Fibroblast of gingiva (primary cell): ENCODE results near the gene CCNK.

Experiments
- DNase-seq: peaks from one replicate; pipeline ENCODE4 v3.0.0-alpha.2; 2011; ENCODE audit warnings: low read depth

The CCNK gene

DNA sequence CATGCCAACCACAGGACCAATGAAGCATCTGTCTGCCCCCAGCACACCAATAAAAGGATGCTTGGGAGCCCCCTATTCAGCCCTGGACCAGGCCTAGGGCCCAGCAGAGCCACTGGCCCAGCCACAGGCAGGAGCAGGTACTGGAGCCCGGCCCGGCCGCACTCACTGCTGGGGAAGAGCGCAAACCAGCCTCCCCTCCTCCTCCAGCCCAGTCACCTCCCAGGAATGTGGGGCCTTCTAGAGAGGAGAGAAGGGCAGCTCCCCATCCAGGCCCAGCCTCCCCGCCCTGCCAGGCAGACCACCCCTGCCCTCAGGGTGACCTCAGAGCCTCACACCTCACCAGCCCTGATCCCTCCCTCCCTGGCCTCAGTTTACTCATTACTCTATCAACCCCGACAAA is 56.2 kb downstream of the CCNK start:
- no peak for DNase-seq

DNA sequence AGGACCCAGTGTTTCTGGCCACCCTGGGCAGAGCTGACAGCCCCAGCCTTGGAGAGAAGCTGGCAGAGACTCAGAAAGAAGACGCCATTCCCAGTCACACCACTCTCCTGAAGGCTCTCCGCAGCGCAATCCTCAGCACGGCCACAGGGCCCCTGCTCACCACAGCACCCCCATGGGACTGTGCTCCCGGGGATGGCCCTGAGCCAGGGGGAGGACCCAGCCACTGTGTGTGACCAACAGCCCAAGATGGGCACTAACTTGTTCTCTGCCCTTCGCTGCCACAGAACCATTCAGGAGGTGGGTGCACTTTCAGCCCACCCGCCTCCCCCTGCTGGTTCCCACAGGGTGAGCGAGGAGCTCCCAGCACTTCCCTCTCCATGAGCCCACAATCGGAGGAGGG is 57.1 kb downstream of the CCNK start:
- no peak for DNase-seq

DNA sequence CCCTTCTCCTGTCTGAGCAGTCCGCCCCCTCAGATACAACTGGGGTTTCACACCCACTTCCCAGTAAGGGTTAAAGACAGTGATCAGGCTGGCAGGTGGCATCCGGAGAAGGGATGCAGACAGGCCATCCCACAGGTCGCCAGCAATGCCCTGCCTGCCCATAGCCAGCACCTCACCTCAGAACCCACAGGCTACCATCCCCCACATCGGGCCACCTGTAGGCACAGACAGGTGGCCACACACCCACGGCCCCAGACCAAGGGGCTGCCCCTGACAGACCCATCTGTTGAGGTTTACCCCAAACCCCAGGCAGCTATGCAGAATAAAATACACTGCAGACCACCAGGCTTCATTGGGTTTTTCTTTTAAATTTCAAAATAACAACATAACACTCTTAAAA is 57.5 kb downstream of the CCNK start:
- no peak for DNase-seq

DNA sequence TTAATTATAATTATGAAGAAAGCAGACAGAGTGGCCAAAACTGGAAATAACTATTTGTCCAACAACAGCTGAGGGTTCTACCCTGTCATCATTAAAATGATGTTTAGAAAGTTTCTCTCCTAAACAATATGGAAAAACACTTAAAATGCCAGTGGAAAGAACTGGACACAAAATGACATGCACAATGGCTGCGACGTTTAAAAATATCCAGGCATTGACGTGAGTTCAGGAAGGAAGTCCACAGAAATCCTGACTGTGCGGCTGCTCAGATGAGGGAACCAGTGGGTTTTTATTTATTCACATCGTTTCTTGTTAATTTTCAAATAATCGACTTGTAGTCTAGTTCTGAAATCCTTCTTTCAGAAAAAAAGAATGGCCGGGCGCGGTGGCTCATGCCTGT is 58.3 kb downstream of the CCNK start:
- DNase-seq, result no peak

DNA sequence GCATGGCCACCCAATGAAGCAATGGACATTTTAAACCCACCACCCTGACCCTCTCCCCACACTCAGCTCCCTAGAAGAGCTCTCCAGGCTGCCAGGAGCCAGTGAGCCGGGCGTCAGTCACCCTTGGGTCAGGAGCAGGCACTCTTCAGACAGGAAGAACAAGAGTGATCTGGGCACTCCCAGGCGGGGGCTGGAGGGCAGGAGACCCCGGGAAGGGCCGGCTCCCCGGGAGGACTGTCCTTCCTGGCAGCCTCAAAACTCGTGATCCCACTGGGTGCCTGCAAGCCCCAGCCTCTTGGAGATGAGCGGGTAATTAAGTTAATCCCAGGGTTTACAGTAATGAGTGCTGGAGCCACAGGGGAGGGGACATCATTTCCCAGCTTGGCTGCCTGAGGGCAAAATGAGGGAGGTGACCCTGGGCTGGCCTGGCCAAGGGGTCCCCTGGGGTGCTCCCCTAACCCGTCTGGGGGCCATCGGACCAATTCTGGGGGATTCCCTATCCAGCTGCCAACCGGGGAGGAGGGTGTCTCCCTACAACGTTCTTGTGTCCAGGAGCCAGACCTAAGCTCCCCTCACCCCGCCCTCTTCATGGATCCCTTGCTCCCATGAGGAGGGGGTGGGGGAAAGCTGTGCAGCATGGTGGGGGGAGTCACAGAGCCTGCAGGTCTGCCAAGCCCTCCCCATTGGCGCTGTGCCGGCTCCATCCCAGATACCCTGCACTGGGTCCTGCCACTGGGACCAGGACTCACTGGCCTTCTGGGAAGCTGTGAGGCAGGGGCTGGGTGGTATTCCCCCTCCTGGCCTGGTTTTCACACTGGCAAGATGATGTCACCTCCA is 59.2 kb downstream of the CCNK start:
- no peak for DNase-seq

DNA sequence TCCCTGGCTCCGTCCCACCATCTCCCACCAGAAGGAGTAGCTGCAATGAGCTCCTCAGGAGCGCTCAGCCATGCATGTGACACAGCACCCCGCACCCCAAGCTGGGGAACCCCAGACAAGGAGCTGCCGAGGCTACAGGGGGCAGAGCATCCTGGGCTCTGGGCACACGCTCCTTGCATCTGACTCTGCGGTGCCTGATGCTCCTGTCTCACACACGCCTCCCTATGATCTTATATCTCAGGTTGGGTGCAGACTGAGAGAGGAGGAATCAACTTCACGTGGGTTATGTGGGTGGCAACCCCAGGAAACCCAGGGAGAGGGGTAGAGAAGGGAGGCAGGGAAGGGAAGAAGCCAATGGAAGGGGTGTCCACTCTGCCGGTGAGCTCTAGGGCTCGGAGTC is 60.0 kb downstream of the CCNK start:
- DNase-seq, result no peak

DNA sequence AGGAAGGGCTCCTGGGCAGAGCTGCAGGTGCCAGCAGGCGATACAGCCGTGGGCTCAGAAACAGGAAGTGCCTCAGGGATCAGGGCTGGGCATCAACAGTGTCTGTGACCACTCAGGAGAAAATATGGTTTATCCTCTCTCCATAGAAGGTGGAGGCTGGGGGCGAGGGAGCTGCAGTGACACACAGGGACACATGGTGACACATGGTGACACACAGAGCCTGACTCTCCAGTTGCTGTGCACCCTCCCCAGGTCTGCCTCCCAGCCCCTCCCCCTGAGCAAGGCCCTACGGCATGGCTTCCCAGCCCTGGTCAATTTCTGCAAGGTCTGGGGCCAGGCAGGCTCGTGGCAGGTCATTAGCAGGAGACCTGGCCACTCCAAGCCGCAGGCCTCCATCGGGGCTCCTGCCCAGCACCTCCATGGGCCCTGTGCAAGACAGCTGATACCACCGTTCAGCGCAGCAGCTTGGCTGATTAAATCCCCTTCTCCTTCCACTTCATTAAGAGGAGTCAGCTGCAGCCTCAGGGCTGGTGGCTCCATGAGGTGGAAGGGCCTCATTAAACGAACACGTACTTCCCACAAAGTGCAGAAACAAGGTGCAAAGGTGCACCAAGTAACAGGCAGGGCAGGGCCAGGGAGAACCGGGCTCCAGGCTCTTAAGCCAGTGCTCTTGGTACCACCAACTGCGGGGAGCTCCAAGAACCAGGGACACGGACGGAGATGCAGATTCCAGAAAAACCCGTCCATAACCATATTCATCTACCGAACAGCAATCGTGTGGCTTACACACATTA is 60.7 kb downstream of the CCNK start:
- DNase-seq, result no peak

DNA sequence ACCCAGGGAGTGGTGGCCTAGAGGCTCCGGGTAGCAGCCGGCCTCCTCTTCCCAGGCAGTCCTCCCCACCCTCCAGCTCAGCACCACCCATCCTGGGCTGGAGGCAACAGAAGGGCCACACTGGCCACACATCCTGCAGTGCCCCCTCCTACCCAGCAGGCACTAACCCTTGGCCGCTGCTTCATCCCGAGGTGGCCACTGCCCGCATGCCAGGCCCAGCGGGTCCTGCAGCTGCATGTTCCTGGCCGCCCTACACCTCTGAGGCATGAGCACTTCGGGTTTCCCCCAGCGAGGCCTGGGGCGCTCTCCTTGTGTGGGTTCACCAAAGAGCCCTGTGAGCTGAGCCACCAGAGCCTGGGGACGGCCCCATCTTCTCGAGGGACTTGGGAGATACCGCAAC is 61.4 kb downstream of the CCNK start:
- DNase-seq, result no peak

DNA sequence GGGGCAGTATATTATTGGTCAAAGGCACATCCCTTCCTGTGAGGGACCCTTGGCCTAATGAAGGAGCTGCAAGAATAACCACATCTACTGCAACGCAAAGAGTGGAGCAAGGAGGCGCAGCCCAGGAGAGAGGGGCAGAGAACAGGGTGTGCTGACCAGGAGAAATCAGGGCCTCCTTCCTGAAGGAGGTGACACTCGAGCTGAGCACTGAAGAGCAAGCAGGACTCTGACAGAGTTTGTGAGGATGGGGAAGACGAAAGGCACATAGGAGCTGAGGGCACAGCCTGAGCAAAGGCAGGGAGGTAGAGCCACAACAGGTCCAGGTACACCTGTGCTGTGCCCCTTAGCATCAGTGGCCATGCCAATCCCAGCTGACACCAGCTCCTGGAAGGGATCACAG is 62.2 kb downstream of the CCNK start:
- no peak for DNase-seq

DNA sequence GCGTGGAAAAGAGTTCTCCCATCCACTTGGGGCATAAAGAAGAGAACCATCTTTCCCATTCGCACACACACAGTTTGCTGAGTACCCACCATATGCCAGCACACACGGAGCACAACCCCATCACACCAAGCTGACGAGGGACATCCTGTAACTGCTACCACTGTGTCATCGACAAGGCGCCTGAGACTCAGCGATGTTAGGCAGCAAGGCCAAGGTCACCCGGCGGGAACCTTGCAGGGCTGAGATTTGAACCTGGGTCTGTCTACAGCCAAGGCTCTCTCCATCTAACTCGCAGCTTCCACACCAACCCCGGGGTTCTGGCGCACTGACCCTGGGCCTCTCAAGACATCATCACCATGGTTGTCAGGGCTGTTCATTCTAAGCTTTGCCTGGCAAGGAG is 62.8 kb downstream of the CCNK start:
- no peak for DNase-seq

DNA sequence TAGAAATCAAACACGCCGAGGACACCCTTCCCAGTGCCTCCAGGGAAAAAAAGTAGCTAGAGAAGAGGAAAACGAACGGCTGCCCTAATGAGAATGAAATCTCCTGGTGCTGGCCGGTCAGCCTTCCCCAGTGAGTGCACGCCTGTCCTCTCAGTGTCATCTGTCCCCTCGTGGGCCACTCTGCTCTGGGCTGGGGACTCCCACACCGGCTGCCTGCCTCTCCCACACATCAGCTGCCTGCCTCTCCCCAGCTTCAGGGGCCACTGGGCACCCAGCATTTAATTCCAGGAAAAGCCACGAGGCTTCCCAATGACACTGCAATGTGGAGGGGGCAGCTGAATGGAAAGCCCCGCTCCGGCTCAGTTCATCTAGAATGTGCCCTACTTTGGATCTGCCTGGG is 63.8 kb downstream of the CCNK start:
- no peak for DNase-seq

DNA sequence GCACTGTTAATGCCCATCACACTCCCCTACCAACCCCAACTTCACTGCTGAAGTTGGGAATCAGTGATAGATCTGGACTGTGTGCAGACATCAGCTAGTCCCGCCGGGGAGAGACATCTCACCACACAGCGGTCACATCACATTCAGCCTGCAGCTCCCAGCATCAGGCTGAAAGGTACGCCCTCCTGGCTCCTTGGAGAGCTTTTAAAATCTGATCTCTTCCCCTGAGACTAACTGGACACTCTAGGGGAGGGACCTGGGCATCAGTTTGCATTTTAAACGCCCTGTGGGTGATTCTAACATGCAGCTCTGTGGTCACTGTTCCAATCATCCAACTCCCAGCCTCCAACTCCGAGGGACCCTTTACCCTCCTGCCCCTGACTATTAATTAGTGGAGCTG is 64.4 kb downstream of the CCNK start:
- DNase-seq, result no peak

DNA sequence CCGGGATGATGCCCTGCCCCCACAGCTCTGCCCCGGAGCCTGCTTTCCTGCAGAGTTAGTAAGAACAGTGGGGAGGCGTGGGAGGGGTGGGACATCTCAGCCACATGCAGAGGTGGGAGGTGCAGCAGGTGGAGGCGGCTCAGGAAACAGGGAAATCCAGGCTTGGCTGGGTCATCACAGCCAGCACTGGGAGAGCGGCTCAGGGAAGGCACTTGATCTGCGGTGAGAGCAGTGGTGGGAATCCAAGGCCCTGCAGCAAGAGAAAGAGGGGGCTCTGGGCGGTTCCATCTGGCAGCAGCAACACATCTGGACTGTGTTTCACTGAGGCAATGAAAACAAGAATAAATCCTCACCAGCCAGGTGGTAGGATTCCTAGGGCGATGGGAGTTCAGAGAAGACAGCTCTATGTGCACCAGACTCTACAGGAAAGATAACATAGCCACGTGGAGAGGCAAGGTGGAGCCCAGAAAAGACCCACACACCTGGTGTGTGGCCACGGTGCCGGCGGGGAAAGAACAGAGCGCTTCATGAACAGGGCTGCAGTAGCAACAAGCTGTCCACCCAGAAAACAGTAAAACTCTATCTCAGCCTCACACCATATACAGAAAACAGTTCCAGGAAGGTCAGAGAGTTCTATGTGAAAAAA is 65.1 kb downstream of the CCNK start:
- no peak for DNase-seq

DNA sequence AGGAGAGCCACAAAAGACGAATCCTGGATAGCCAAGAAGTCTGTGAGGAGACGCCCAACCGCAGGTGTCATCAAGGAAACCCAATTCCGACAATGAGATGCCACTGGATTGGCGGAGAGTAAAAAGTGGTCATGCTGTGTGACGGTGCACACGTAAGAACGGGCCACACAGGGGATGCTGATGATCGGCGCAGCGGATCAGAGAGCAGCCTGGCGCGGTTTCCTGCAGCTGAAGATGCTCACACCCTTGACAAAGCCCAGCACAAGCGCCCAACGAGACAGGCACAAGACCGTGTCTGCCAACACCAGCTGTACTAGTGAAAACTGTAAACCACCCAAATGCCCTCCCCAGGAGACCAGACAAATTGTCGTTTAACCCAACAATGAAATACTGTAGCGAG is 67.0 kb downstream of the CCNK start:
- no peak for DNase-seq

DNA sequence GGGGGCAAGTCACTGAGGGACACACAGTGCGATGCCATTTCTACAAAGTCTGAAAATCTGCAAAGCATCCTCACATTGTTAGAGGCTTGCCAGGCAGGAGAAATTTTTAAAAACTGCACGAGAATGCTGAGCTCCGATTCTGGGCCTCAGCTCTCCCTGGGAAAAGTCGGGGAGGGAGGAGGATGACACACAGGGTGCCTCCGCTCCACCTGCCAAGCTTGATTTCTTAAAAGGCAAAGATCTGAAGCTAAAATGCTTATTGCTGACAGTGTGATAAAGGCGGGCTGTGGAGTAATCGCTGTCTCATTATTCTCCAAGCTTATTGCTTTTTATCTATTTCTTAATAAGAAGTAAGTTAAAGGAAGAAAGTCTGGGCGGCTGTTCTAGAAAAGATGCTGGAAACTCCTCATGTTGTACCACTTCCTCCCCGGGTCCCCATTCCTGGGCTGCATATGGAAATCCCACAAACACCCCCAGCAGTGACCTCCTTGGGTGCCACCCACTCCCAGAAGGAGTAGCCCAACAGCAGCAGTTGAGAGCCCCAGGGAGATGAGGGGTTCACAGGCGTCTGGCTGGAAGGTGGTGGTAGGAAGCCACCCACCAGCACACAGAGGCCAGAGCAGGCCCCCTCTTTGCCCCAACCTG is 67.8 kb downstream of the CCNK start:
- no peak for DNase-seq

DNA sequence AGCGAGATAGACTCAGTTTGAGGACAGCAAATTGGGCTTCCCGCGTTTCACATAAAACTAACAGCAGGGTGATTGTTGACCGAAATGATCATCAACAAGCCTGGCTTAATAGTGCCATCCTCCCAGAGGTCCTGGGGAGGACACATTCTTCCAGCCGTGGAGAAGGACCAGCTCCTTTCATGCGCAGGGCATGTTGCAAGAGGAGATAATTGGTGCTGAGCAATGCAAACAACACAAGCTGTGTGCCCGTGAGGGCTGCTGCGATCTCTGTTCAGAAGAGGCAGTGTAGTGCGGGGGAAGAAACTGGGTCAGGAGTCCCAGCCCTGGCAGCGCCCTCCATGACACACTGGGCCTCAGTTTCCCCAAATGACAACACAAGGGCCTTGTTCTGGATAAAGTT is 68.5 kb downstream of the CCNK start:
- no peak for DNase-seq

DNA sequence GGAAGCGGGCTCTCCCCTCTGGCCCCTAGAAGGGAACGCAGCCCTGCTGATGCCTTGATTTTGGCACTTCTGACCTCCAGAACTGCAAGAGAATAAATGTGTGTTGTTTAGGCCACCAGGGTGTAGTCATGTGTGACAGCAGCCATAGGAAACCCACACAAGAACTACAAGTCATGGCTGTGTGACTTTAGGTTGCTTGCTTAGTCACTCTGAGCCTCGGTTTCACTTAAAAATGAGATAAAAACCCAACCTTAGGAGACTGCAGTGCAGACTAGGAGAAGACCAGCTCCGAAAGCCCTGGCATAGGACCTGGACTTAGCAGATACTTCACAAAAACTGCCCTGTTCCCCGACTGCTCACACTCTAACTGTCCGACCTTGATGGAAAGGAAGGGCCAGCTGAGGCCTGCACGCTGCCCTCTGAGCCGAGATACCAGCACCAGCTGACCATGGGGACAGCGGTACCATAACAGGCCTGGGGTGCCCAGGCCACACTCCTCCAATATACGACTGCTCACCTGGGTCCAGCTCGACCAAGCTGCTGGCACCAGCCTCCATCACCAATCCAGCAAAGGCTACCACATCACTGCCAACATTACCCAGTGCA is 69.3 kb downstream of the CCNK start:
- DNase-seq, result no peak

DNA sequence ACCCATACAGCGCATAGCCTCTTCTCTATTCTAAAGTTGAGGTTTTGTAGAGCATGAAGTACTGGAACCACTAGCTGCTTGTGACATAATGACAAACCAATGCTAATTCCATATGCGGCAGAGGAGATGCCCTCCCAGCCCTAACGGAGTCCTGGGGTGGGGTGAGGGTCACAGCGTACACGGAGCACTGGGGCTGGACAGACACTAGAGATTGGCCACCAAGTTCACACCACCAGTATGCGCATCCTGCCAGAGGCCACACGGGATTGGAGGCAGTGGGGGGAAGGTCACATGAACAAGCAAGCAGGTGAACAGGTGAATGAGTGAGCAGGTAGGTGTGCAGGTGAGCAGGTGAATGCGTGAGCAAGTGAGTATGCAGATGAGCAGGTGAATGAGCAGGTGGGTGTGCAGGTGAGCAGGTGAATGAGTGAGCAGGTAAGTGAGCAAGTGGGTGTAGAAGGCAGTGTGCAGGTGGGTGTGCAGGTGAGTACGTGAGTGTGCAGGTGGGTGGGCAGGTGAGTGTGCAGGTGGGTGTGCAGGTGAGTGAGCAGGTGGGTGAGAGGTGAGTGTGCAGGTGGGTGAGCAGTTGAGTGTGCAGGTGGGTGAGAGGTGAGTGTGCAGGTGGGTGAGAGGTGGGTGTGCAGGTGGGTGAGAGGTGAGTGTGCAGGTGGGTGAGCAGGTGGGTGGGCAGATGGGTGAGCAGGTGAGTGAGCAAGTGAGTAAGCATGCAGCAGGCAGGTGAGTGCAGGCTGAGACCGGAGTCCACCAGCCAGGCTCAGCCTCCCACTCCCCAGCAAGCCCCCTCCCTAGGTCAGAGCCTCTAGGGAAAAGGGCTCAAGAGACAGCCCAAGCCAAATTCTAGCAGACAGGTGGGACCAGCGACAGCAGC is 70.1 kb downstream of the CCNK start:
- no peak for DNase-seq

DNA sequence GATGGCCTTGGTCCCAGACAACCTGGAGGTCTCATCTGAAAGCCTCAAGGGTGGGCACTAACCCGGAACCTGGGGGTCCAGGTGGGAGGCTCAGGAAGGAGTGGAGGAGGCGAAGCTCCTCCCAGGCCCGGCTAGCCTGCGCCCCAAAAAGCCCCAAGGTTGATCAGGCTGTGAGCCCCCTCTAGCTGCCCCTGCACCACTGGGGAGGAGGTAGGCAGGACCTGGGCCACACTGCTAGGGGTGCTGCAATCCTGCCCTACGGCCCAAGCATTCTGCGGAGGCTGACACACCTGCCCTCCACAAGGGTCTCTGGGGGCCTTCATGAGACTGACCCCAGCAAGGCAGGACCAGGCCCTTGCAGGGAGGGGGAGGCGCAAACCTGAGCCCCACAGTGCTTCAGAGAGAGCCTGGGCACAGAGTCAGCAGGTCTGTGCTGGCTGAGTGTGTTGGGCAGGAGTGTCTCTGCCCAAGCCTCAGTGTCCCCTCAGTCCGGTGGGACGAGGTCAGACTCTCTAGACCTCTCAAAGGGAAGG is 70.9 kb downstream of the CCNK start:
- DNase-seq, result no peak

DNA sequence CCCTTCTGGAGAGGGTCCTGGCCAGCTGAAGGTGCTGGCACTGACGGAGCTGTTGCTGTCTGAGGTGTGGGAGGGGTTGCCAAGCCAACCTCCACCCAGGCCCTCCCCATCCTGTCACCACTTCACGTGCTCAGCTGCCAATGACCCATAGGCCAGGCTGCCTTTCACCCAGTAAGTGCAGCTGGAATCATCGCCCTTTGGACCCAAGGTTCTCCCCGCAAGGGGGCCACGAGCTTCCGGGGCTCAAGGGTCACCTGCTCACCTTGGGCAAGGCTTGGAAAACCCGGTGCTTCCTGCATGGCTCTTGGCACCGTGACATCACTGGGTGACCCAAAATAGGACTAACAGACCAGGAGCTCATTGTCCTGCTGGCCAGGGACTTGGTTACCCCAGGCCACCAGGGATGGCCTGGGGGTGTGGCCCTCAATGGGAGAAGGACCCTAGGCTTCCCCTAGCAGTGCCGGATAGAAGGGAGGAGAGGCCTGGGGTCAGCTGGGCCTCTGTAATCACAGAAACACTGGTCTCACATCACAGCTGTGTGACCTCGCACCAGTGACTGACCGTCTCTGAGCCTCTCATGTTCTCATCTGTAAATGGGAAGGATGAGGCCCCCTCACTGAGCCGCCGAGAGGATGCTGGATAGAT is 71.5 kb downstream of the CCNK start:
- DNase-seq, result no peak
